Transverse colon (tissue), 4 donors: ENCODE data around the gene CD84. TPM values are rescaled to one million over a fixed set of nuclear protein-coding genes. Genes with fewer than 3 reads are reported as not detected.

ENCODE experiments used
- DNase-seq: peaks from one replicate; pipeline ENCODE4 v3.0.0-alpha.2; 2019
- H3K27ac ChIP-seq, 4 donors: fragments of 200-600 bp; sonication (generic); 2 replicates each; pipeline ENCODE4 v1.5.1; 2016 to 2018; ENCODE audit warnings: inconsistent platforms in 4 of 4
- H3K27me3 ChIP-seq: fragments of 200-600 bp; sonication (generic); 2 replicates; pipeline ENCODE4 v1.5.1; 2017; ENCODE audit warnings: inconsistent platforms
- H3K36me3 ChIP-seq, 4 donors: fragments of 200-600 bp; sonication (generic); 2 replicates each; pipeline ENCODE4 v1.5.1; 2017 to 2019; ENCODE audit warnings: inconsistent platforms in 4 of 4
- H3K4me1 ChIP-seq, 4 donors: fragments of 200-600 bp; sonication (generic); 2 replicates each; pipeline ENCODE4 v1.5.1; 2017 to 2020; ENCODE audit warnings: inconsistent platforms in 4 of 4
- H3K4me3 ChIP-seq, 4 donors: fragments of 200-600 bp; sonication (generic); 1 replicate in 1 of 4; 2 replicates in 3 of 4; pipeline versions ENCODE4 v1.5.1 to v1.6.1; 2017 to 2019; ENCODE audit warnings: inconsistent platforms in 4 of 4
- H3K9me3 ChIP-seq, 2 donors: fragments of 200-600 bp; sonication (generic); 2 replicates each; pipeline ENCODE4 v1.5.1; 2017 to 2019; ENCODE audit warnings: inconsistent platforms in 2 of 2
- EP300 ChIP-seq: sonication (generic); formaldehyde crosslinking; IDR thresholded peaks from one replicate; pipeline ENCODE4 v1.6.1; 2017; ENCODE audit warnings: antibody characterized with exemption, low read depth
- POLR2A ChIP-seq: fragments of 450-650 bp; IDR thresholded peaks from one replicate; pipeline ENCODE4 v1.6.1; 2016; ENCODE audit warnings: antibody characterized with exemption, mild to moderate bottlenecking, moderate library complexity
- POLR2AphosphoS5 ChIP-seq, 3 donors: sonication (generic); formaldehyde crosslinking; IDR thresholded peaks; one replicate each; pipeline ENCODE4 v1.6.1; 2016; ENCODE audit warnings: antibody characterized with exemption in 3 of 3
- WGBS, 2 donors: methylation state at CpG; one replicate each; pipeline ENCODE4 v1.1.5; 2018; ENCODE audit warnings: low coverage in 1 of 2; 5-methylcytosine and 5-hydroxymethylcytosine counted together
- in situ Hi-C, 4 donors: fragments of 200-750 bp; cut with MboI; loops; one replicate each; pipeline versions ENCODE4 v1.15.0 to v1.15.1; 2017; ENCODE audit warnings: low sequenced_read_pairs in 3 of 4, low pct_ligation_motif_present in 1 of 4, low pct_unique_long_range_greater_than_20kb in 1 of 4
- intact Hi-C: fragments of 100-400 bp; cut with DNase I; formaldehyde crosslinking; loops from one replicate; pipeline ENCODE4 v1.15.1; 2023; ENCODE audit warnings: low total_unique reads
- total RNA-seq, 4 donors: library from RNA; depleted of rRNA; stranded (reverse); fragments of >200 nt; gene quantifications; one replicate each; pipeline ENCODE4 v1.1.0, GENCODE V29; 2016
- TF ChIP-seq, protein P1 (sequence below), 5 experiments: fragments of 200-600 bp in 3 of 5; fragments of 450-650 bp in 2 of 5; sonication (generic) in 3 of 5; IDR thresholded peaks; 1 replicate in 2 of 5; 2 replicates in 3 of 5; pipeline ENCODE4 v1.5.1; 2016 to 2017; ENCODE audit warnings: antibody characterized with exemption in 5 of 5, inconsistent platforms in 3 of 5, mild to moderate bottlenecking in 2 of 5, moderate library complexity in 1 of 5

Gene CD84
- total RNA-seq, 4 donors from 2014 or later: 1.4 to 8.6 (median 5.8) TPM

DNA sequence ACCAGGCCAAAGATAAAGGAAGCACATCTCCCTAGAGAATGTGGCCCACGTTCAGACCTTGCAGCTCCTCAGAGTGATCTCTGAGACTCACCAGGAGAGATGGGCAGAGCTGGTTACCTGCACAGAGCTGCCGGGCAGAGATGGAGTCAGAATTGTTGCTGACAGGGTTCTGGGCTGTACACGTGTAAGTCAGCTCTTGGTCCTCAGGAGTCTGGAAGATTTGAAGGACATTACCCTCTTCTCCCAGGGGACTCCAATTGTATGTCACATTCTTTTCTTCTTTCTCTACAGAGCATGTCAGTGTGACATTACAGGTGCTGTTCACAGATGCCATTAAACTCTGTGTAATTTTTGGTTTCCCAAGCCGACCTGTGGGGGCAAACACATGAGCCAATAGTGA is 25.5 kb downstream of the CD84 start:
- no peaks in the 10 kb centered on the region for H3K36me3 ChIP-seq
- H3K4me3 ChIP-seq: no peak overlapping the region
- no peaks in the 10 kb centered on the region for H3K27me3 ChIP-seq
- no peak for DNase-seq
- TF ChIP-seq POLR2AphosphoS5 (IDR thresholded peaks at IDR 0.05) (no peak), EP300 (no peak), POLR2A (no peak)
- TF ChIP-seq, protein P1, sequence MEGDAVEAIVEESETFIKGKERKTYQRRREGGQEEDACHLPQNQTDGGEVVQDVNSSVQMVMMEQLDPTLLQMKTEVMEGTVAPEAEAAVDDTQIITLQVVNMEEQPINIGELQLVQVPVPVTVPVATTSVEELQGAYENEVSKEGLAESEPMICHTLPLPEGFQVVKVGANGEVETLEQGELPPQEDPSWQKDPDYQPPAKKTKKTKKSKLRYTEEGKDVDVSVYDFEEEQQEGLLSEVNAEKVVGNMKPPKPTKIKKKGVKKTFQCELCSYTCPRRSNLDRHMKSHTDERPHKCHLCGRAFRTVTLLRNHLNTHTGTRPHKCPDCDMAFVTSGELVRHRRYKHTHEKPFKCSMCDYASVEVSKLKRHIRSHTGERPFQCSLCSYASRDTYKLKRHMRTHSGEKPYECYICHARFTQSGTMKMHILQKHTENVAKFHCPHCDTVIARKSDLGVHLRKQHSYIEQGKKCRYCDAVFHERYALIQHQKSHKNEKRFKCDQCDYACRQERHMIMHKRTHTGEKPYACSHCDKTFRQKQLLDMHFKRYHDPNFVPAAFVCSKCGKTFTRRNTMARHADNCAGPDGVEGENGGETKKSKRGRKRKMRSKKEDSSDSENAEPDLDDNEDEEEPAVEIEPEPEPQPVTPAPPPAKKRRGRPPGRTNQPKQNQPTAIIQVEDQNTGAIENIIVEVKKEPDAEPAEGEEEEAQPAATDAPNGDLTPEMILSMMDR (IDR thresholded peaks at IDR 0.05): no peak
- no peak overlapping the region for H3K27ac ChIP-seq
- in situ Hi-C loops: no loop called here
- WGBS, 2 donors: 75 to 90% methylated on average over 1 to 4 of the region's 4 CpGs
- intact Hi-C loops: no loop called here
- no peaks in the 10 kb centered on the region for H3K4me1 ChIP-seq
- no peaks in the 10 kb centered on the region for H3K9me3 ChIP-seq

DNA sequence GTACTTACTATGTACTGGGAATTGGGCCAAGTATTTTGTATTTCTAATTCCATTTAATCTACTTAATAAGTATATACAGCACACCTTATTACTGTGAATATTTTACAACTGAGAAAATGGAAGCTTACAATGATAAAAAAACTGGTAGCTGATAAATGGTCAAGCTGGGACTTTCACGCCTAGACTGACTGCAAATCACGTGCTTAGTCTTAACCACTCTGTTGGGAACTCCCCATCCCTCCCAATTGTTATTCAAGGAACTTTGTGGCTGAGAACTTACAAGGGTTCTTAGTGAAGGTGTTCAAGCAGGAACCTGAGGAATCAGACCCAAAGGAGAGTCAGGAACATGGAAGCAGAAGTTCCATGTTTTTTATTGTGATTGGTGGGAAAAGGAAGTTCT is 26.9 kb downstream of the CD84 start:
- Histone ChIP-seq H3K36me3 (no peaks in the 10 kb centered on the region), H3K4me3 (no peak overlapping the region), H3K27me3 (no peaks in the 10 kb centered on the region), H3K27ac (no peak overlapping the region), H3K4me1 (no peaks in the 10 kb centered on the region), H3K9me3 (no peaks in the 10 kb centered on the region)
- no peak for TF ChIP-seq EP300
- in situ Hi-C loops: no loop called here
- intact Hi-C loops: no loop called here
- no peak for DNase-seq
- 60 to 81% methylated on average over 2 of the region's 2 CpGs for WGBS, 2 donors

DNA sequence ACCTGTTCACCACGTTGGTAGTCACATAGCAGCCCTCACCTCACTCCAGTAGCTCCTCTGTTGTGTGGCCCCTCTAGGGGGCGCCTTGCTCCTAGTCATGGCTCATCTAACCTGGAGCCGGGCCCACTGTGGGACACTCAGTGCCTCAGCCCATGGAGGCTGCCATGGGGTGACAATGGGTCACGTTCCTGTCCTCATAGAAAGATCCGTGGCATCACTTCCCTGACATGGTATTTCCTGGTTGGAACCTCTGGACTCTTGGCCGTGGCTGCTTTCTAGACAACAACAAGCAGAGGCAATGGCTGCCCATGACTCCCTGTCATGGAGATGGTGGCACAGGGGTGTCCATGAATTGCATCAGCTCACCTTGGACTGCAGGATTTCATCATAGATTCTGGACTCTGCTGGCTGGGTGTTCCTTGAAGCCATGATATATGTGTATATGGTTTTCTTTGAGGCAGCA is 28.7 kb downstream of the CD84 start:
- no peaks in the 10 kb centered on the region for H3K27me3 ChIP-seq
- TF ChIP-seq, protein P1 (IDR thresholded peaks at IDR 0.05): no peak
- no peak for TF ChIP-seq POLR2AphosphoS5 (IDR thresholded peaks at IDR 0.05)
- in situ Hi-C loops: no loop called here
- no peak overlapping the region for H3K27ac ChIP-seq
- WGBS, 2 donors: 76% methylated on average over 6 of the region's 6 CpGs; no CpG with 5 or more reads in 1 of the 2 donors
- DNase-seq: no peak
- H3K4me1 ChIP-seq: no peaks in the 10 kb centered on the region
- H3K4me3 ChIP-seq: no peak overlapping the region
- no peaks in the 10 kb centered on the region for H3K36me3 ChIP-seq
- intact Hi-C loops: no loop called here
- H3K9me3 ChIP-seq: no peaks in the 10 kb centered on the region

DNA sequence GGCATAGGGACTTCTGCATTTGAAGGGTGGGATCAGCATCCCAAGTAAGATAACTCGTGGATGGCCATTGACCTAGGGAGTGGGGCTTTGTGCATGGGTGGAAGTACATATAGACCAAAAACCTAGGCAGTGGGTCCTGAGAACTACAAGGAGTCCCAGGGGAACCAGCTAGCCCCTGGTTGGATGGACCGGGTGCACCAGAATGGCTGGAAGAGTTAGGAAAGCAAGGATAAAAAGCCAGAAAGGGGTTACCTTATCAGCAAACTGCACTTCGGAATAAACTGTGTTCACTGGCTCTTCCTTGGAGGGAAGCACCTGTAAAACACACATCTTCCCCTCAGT is 29.7 kb downstream of the CD84 start:
- H3K27me3 ChIP-seq: no peaks in the 10 kb centered on the region
- H3K27ac ChIP-seq: no peak overlapping the region
- DNase-seq: no peak
- WGBS, 2 donors: 84 to 100% methylated on average over 1 to 3 of the region's 3 CpGs
- in situ Hi-C loops (loop anchor here in 1 of 4 donors (10.0 kb wide), 1 partner anchor 115 kb away; no protein-coding TSS in a partner anchor), intact Hi-C loops (no loop called here)
- no peaks in the 10 kb centered on the region for H3K4me1 ChIP-seq
- no peaks in the 10 kb centered on the region for H3K9me3 ChIP-seq
- no peak for TF ChIP-seq EP300
- no peak for TF ChIP-seq POLR2A
- TF ChIP-seq, protein P1 (IDR thresholded peaks at IDR 0.05): no peak
- no peak for TF ChIP-seq POLR2AphosphoS5 (IDR thresholded peaks at IDR 0.05)
- H3K36me3 ChIP-seq: no peaks in the 10 kb centered on the region
- no peak overlapping the region for H3K4me3 ChIP-seq

- H3K4me1 ChIP-seq: no peaks in the 10 kb centered on the region
- H3K27me3 ChIP-seq: no peaks in the 10 kb centered on the region
- H3K27ac ChIP-seq: no peak overlapping the region
- in situ Hi-C loops: loop anchor here in 1 of 4 donors (10.0 kb wide), 1 partner anchor 114 kb away; no protein-coding TSS in a partner anchor
- WGBS, 2 donors: 7 to 66% methylated on average over 2 to 5 of the region's 5 CpGs
- no peaks in the 10 kb centered on the region for H3K36me3 ChIP-seq
- no peaks in the 10 kb centered on the region for H3K9me3 ChIP-seq
- DNase-seq: no peak
- no peak overlapping the region for H3K4me3 ChIP-seq
- intact Hi-C loops: no loop called here
- TF ChIP-seq POLR2AphosphoS5 (IDR thresholded peaks at IDR 0.05) (no peak), EP300 (no peak), POLR2A (no peak)
- TF ChIP-seq, protein P1 (IDR thresholded peaks at IDR 0.05): no peak
Measured at GRCh38 chr1:160548960-160549664, 30.2 kb downstream of the CD84 start.
